Fibroblast of lung (primary cell): Measurements from ENCODE around the gene FZD4.

Experiments used
- CTCF ChIP-seq, 2 donors: IDR thresholded peaks in 1 of 2; conservative IDR thresholded peaks in 1 of 2; 1 replicate in 1 of 2; 2 replicates in 1 of 2; pipeline ENCODE4 v1.5.1; 2011 to 2012; ENCODE audit warnings: low read length in 2 of 2, control low read depth in 1 of 2, inconsistent platforms in 1 of 2, low read depth in 1 of 2, mild to moderate bottlenecking in 1 of 2
- EZH2 ChIP-seq: IDR thresholded peaks from 2 replicates; pipeline ENCODE4 v1.5.1; 2012; ENCODE audit warnings: low read length, control low read depth, mild to moderate bottlenecking; ENCODE audit errors: missing control alignments

GRCh38 chr11:86952221-86952875 lies 2.8 kb downstream of the FZD4 start:
- TF ChIP-seq CTCF (conservative IDR thresholded peaks at IDR 0.05 in 1 of 2, IDR thresholded peaks at IDR 0.05 in 1 of 2; ENCODE audit: low read depth in 1 of 2, low read length in 2 of 2) (no peak), EZH2 (no peak)
